Left forelimb (tissue), 1 donor: ENCODE measurements around the gene CCDC186.
A peak's percentile ranks its signal among the peaks of the same experiment; 100 is the strongest.

ENCODE experiments used
- DNase-seq: peaks from one replicate; pipeline ENCODE4 v3.0.0-alpha.2; 2018; ENCODE audit warnings: low spot score

CCDC186 gene

GRCh38 chr10:114173921-114174694, at the start of gene CCDC186:
Gene CCDC186, minus strand, starts transcription at chr10:114174203. Its CDS starts 10,935 bp downstream, at chr10:114163268.
- DNase-seq: peak; percentile 93

GRCh38 chr10:114223066-114223465, 49.1 kb upstream of the CCDC186 start:
- DNase-seq: no peak

- DNase-seq: no peak
Observed at GRCh38 chr10:114221235-114221634, 47.2 kb upstream of the CCDC186 start.

- DNase-seq: no peak
Observed at GRCh38 chr10:114220281-114220680, 46.3 kb upstream of the CCDC186 start.

- no peak for DNase-seq
Observed at GRCh38 chr10:114215033-114215432, 41.0 kb upstream of the CCDC186 start.

GRCh38 chr10:114212153-114212552, 38.1 kb upstream of the CCDC186 start:
- no peak for DNase-seq

GRCh38 chr10:114208351-114208750, 34.3 kb upstream of the CCDC186 start:
- no peak for DNase-seq

- DNase-seq: no peak
Observed at GRCh38 chr10:114207349-114207748, 33.3 kb upstream of the CCDC186 start.

GRCh38 chr10:114206902-114207301, 32.9 kb upstream of the CCDC186 start:
- DNase-seq: no peak

GRCh38 chr10:114202812-114203211, 28.8 kb upstream of the CCDC186 start:
- DNase-seq: no peak

- DNase-seq: no peak
Observed at GRCh38 chr10:114199239-114199638, 25.2 kb upstream of the CCDC186 start.

- DNase-seq: no peak
Observed at GRCh38 chr10:114195079-114195478, 21.1 kb upstream of the CCDC186 start.

GRCh38 chr10:114189700-114190099, 15.7 kb upstream of the CCDC186 start:
- no peak for DNase-seq

GRCh38 chr10:114188900-114189299, 14.9 kb upstream of the CCDC186 start:
- DNase-seq: no peak

- no peak for DNase-seq
Observed at GRCh38 chr10:114188001-114188400, 14.0 kb upstream of the CCDC186 start.

- DNase-seq: no peak
Observed at GRCh38 chr10:114184276-114184675, 10.3 kb upstream of the CCDC186 start.

- DNase-seq: no peak
Observed at GRCh38 chr10:114183563-114183962, 9.6 kb upstream of the CCDC186 start.

- no peak for DNase-seq
Observed at GRCh38 chr10:114181971-114182370, 8.0 kb upstream of the CCDC186 start.

GRCh38 chr10:114180937-114181336, 6.9 kb upstream of the CCDC186 start:
- no peak for DNase-seq

GRCh38 chr10:114179747-114180146, 5.7 kb upstream of the CCDC186 start:
- DNase-seq: no peak

- DNase-seq: no peak
Observed at GRCh38 chr10:114179148-114179547, 5.1 kb upstream of the CCDC186 start, which contains the start of gene TDRD1. Gene TDRD1, plus strand, starts transcription at chr10:114179353. Its CDS starts 8,479 bp downstream, at chr10:114187832.

GRCh38 chr10:114176511-114176910, 2.5 kb upstream of the CCDC186 start:
- DNase-seq: no peak

- DNase-seq: no peak
Observed at GRCh38 chr10:114175667-114176066, 1.7 kb upstream of the CCDC186 start.

GRCh38 chr10:114174695-114175188, 739 bp upstream of the CCDC186 start:
- DNase-seq: no peak
